ENCODE results near the gene MTMR2. TPM values are rescaled to one million over a fixed set of nuclear protein-coding genes. Genes with fewer than 3 reads are reported as not detected.

The MTMR2 gene
- total and polyA plus RNA-seq, 4 donors: 11.6 to 53.7 (median 24.4) TPM

- H3K9ac ChIP-seq (ENCODE audit: insufficient read depth in 1 of 2, low read length in 2 of 2): no peak overlapping the region
- no peak for ATAC-seq (ENCODE audit: insufficient read depth, low FRiP score)
Measured at GRCh38 chr11:95964281-95964680, 40.4 kb upstream of the MTMR2 start.

GRCh38 chr11:95961758-95962157 lies 37.9 kb upstream of the MTMR2 start:
- DNase-seq (peak in 2 of 3 donors; percentile 41 to 45), ATAC-seq (ENCODE audit: insufficient read depth, low FRiP score) (no peak)
- TF ChIP-seq CTCF (IDR thresholded peaks at IDR 0.05; ENCODE audit: control extremely low read depth, extremely low read depth): no peak
- H3K27ac ChIP-seq (ENCODE audit: low read depth in 1 of 2, low read length in 1 of 2): no peak overlapping the region
- H3K9ac ChIP-seq (ENCODE audit: insufficient read depth in 1 of 2, low read length in 2 of 2): no peak overlapping the region
- H3K27me3 ChIP-seq (ENCODE audit: control insufficient read depth in 3 of 3, insufficient read depth in 3 of 3, low read length in 2 of 3): no peaks in the 10 kb centered on the region
- 85 to 100% methylated on average over 1 of the region's 1 CpG for WGBS, 2 donors
- no peaks in the 10 kb centered on the region for H3K9me3 ChIP-seq (ENCODE audit: control insufficient read depth in 4 of 4, insufficient read depth in 3 of 4, low read length in 3 of 4)
- H3K4me1 ChIP-seq (ENCODE audit: control insufficient read depth in 5 of 5, insufficient read depth in 5 of 5, low read length in 5 of 5): peaks cover 0 to 9% (median 0%) of the 10 kb centered on the region in 5 donors
- H3K4me3 ChIP-seq: no peak overlapping the region
- no peaks in the 10 kb centered on the region for H3K36me3 ChIP-seq (ENCODE audit: control insufficient read depth in 4 of 4, insufficient read depth in 4 of 4, low read length in 4 of 4)

More at GRCh38 chr11:95964281-95964680, 40.4 kb upstream of the MTMR2 start:
- Histone ChIP-seq H3K27ac (ENCODE audit: low read depth in 1 of 2, low read length in 1 of 2) (no peak overlapping the region), H3K36me3 (ENCODE audit: control insufficient read depth in 4 of 4, insufficient read depth in 4 of 4, low read length in 4 of 4) (no peaks in the 10 kb centered on the region), H3K27me3 (ENCODE audit: control insufficient read depth in 3 of 3, insufficient read depth in 3 of 3, low read length in 2 of 3) (no peaks in the 10 kb centered on the region), H3K4me3 (no peak overlapping the region), H3K9me3 (ENCODE audit: control insufficient read depth in 4 of 4, insufficient read depth in 3 of 4, low read length in 3 of 4) (no peaks in the 10 kb centered on the region), H3K4me1 (ENCODE audit: control insufficient read depth in 5 of 5, insufficient read depth in 5 of 5, low read length in 5 of 5) (peaks cover 0 to 9% (median 0%) of the 10 kb centered on the region in 5 donors)
- DNase-seq: no peak
- WGBS, 2 donors: 94% methylated on average over 1 of the region's 1 CpG
- TF ChIP-seq CTCF (IDR thresholded peaks at IDR 0.05; ENCODE audit: control extremely low read depth, extremely low read depth): no peak

GRCh38 chr11:95950905-95951304 lies 27.0 kb upstream of the MTMR2 start:
- Histone ChIP-seq H3K27me3 (ENCODE audit: control insufficient read depth in 3 of 3, insufficient read depth in 3 of 3, low read length in 2 of 3) (no peaks in the 10 kb centered on the region), H3K36me3 (ENCODE audit: control insufficient read depth in 4 of 4, insufficient read depth in 4 of 4, low read length in 4 of 4) (no peaks in the 10 kb centered on the region), H3K9me3 (ENCODE audit: control insufficient read depth in 4 of 4, insufficient read depth in 3 of 4, low read length in 3 of 4) (peaks cover 0 to 3% (median 0%) of the 10 kb centered on the region in 4 donors), H3K4me3 (no peak overlapping the region), H3K9ac (ENCODE audit: insufficient read depth in 1 of 2, low read length in 2 of 2) (no peak overlapping the region), H3K4me1 (ENCODE audit: control insufficient read depth in 5 of 5, insufficient read depth in 5 of 5, low read length in 5 of 5) (no peaks in the 10 kb centered on the region), H3K27ac (ENCODE audit: low read depth in 1 of 2, low read length in 1 of 2) (no peak overlapping the region)
- ATAC-seq (ENCODE audit: insufficient read depth, low FRiP score): no peak
- DNase-seq: no peak
- TF ChIP-seq CTCF (IDR thresholded peaks at IDR 0.05; ENCODE audit: control extremely low read depth, extremely low read depth): no peak

GRCh38 chr11:95948637-95949036 lies 24.7 kb upstream of the MTMR2 start:
- DNase-seq: no peak
- Histone ChIP-seq H3K4me3 (no peak overlapping the region), H3K4me1 (ENCODE audit: control insufficient read depth in 5 of 5, insufficient read depth in 5 of 5, low read length in 5 of 5) (no peaks in the 10 kb centered on the region), H3K27ac (ENCODE audit: low read depth in 1 of 2, low read length in 1 of 2) (no peak overlapping the region), H3K9ac (ENCODE audit: insufficient read depth in 1 of 2, low read length in 2 of 2) (no peak overlapping the region), H3K9me3 (ENCODE audit: control insufficient read depth in 4 of 4, insufficient read depth in 3 of 4, low read length in 3 of 4) (peaks cover 2 to 9% (median 8%) of the 10 kb centered on the region in 4 donors), H3K36me3 (ENCODE audit: control insufficient read depth in 4 of 4, insufficient read depth in 4 of 4, low read length in 4 of 4) (no peaks in the 10 kb centered on the region), H3K27me3 (ENCODE audit: control insufficient read depth in 3 of 3, insufficient read depth in 3 of 3, low read length in 2 of 3) (no peaks in the 10 kb centered on the region)
- no peak for TF ChIP-seq CTCF (IDR thresholded peaks at IDR 0.05; ENCODE audit: control extremely low read depth, extremely low read depth)
- WGBS, 2 donors: 93 to 94% methylated on average over 3 of the region's 3 CpGs
- ATAC-seq (ENCODE audit: insufficient read depth, low FRiP score): no peak
